CD14-positive monocyte (primary cell): ENCODE data around the gene HHIP. TPM values are rescaled to one million over a fixed set of nuclear protein-coding genes. Genes with fewer than 3 reads are reported as not detected.

Experiments used
- DNase-seq, 3 donors: peaks; one replicate each; pipeline ENCODE4 v3.0.0-alpha.2; 2011 to 2022
- H2AFZ ChIP-seq: 2 replicates; pipeline ENCODE4 v1.6.0; 2012; ENCODE audit warnings: mild to moderate bottlenecking, low read depth, low read length, inconsistent platforms; ENCODE audit not compliant: insufficient read depth, poor library complexity, severe bottlenecking
- H3K27ac ChIP-seq, 2 donors: 1 replicate in 1 of 2; 2 replicates in 1 of 2; pipeline ENCODE4 v1.5.1; 2012 to 2013; ENCODE audit warnings: low read length in 2 of 2, control low read depth in 1 of 2, inconsistent platforms in 1 of 2, low read depth in 1 of 2, mild to moderate bottlenecking in 1 of 2
- H3K27me3 ChIP-seq, 2 donors: one replicate each; pipeline versions ENCODE4 v1.6.0 to v1.6.1; 2011 to 2013; ENCODE audit warnings: low read length in 2 of 2; ENCODE audit not compliant: control insufficient read depth in 2 of 2, insufficient read depth in 2 of 2
- H3K36me3 ChIP-seq, 2 donors: replicated peaks in 1 of 2; 1 replicate in 1 of 2; 2 replicates in 1 of 2; pipeline versions ENCODE4 v1.5.1 to v1.6.1; 2012 to 2013; ENCODE audit warnings: low read length in 2 of 2, control low read depth in 1 of 2, inconsistent platforms in 1 of 2, mild to moderate bottlenecking in 1 of 2; ENCODE audit not compliant: insufficient read depth in 2 of 2, control insufficient read depth in 1 of 2
- H3K4me1 ChIP-seq, 2 donors: 1 replicate in 1 of 2; 2 replicates in 1 of 2; pipeline versions ENCODE4 v1.5.1 to v1.6.1; 2012 to 2013; ENCODE audit warnings: low read length in 2 of 2, control low read depth in 1 of 2, inconsistent platforms in 1 of 2, mild to moderate bottlenecking in 1 of 2, moderate library complexity in 1 of 2; ENCODE audit not compliant: insufficient read depth in 2 of 2, control insufficient read depth in 1 of 2
- H3K4me2 ChIP-seq: replicated peaks from 2 replicates; pipeline ENCODE3; 2012; ENCODE audit warnings: low read length, moderate library complexity, mild to moderate bottlenecking; ENCODE audit not compliant: poor library complexity, severe bottlenecking; ENCODE audit errors: extremely low read depth
- H3K4me3 ChIP-seq, 3 experiments: fragments of 200-600 bp in 1 of 3; sonication (generic) in 1 of 3; replicated peaks in 1 of 3; 1 replicate in 2 of 3; 2 replicates in 1 of 3; pipeline ENCODE4 v1.5.1; 2011 to 2013; ENCODE audit warnings: low read length in 3 of 3, mild to moderate bottlenecking in 3 of 3, control low read depth in 2 of 3, low read depth in 2 of 3, inconsistent platforms in 1 of 3, moderate library complexity in 1 of 3
- H3K79me2 ChIP-seq: 2 replicates; pipeline ENCODE4 v1.6.0; 2012; ENCODE audit warnings: mild to moderate bottlenecking, control low read depth, inconsistent platforms, low read length, moderate library complexity; ENCODE audit not compliant: insufficient read depth
- H3K9ac ChIP-seq: 2 replicates; pipeline ENCODE4 v1.6.0; 2017; ENCODE audit warnings: low read length, mild to moderate bottlenecking; ENCODE audit not compliant: insufficient read depth, poor library complexity, severe bottlenecking
- H3K9me3 ChIP-seq, 2 donors: replicated peaks in 1 of 2; 1 replicate in 1 of 2; 2 replicates in 1 of 2; pipeline versions ENCODE4 v1.5.1 to v1.6.1; 2012 to 2013; ENCODE audit warnings: low read length in 2 of 2, control low read depth in 1 of 2; ENCODE audit not compliant: control insufficient read depth in 1 of 2, insufficient read depth in 1 of 2
- H4K20me1 ChIP-seq: 2 replicates; pipeline ENCODE4 v1.6.0; 2012; ENCODE audit warnings: mild to moderate bottlenecking, low read length, control low read depth, moderate library complexity; ENCODE audit not compliant: insufficient read depth
- H3K27ac Mint-ChIP-seq, 7 donors: one replicate each; pipeline ENCODE4 v1.8.0; 2020; ENCODE audit warnings: mild to moderate bottlenecking in 7 of 7, mixed read lengths in 7 of 7, moderate library complexity in 6 of 7, inconsistent platforms in 2 of 7
- H3K27me3 Mint-ChIP-seq, 3 donors: one replicate each; pipeline ENCODE4 v1.8.0; 2021 to 2022; ENCODE audit warnings: low read depth in 3 of 3, mild to moderate bottlenecking in 3 of 3, mixed read lengths in 3 of 3, moderate library complexity in 3 of 3, inconsistent platforms in 1 of 3
- H3K36me3 Mint-ChIP-seq, 2 donors: one replicate each; pipeline ENCODE4 v1.8.0; 2020; ENCODE audit warnings: mixed read lengths in 2 of 2, inconsistent platforms in 1 of 2, mild to moderate bottlenecking in 1 of 2
- H3K4me1 Mint-ChIP-seq: one replicate; pipeline ENCODE4 v1.8.0; 2020; ENCODE audit warnings: mild to moderate bottlenecking, mixed read lengths
- H3K4me3 Mint-ChIP-seq, 2 donors: one replicate each; pipeline ENCODE4 v1.8.0; 2020; ENCODE audit warnings: mild to moderate bottlenecking in 2 of 2, mixed read lengths in 2 of 2, moderate library complexity in 1 of 2
- H3K9me3 Mint-ChIP-seq, 7 donors: one replicate each; pipeline ENCODE4 v1.8.0; 2020 to 2022; ENCODE audit warnings: mixed read lengths in 7 of 7, mild to moderate bottlenecking in 6 of 7, moderate library complexity in 6 of 7, inconsistent platforms in 2 of 7
- WGBS: methylation state at CpG from one replicate; pipeline ENCODE4 v1.1.5; 2013; ENCODE audit warnings: missing lambda C conversion rate; ENCODE audit not compliant: insufficient coverage; 5-methylcytosine and 5-hydroxymethylcytosine counted together
- intact Hi-C, 2 donors: fragments of 100-400 bp; cut with micrococcal nuclease; formaldehyde crosslinking; loops; one replicate each; pipeline versions ENCODE4 v1.15.0 to v1.15.1; 2023
- polyA plus RNA-seq, 3 donors: library from polyadenylated mRNA; depleted of rRNA in 1 of 3; unstranded in 2 of 3; stranded (reverse) in 1 of 3; fragments of 300-500 nt in 2 of 3; fragments of >200 nt in 1 of 3; fragmentation: Illumina TruSeq in 2 of 3; gene quantifications; 1 replicate in 2 of 3; 2 replicates in 1 of 3; pipeline ENCODE4 v1.2.3, GENCODE V29; 2012 to 2021
- TF ChIP-seq, protein P1 (sequence below): fragments of 200-600 bp; IDR thresholded peaks from one replicate; pipeline ENCODE4 v1.8.0; 2022; ENCODE audit warnings: antibody characterized with exemption, mild to moderate bottlenecking

HHIP gene
- polyA plus RNA-seq, 3 donors, result not detected

DNA sequence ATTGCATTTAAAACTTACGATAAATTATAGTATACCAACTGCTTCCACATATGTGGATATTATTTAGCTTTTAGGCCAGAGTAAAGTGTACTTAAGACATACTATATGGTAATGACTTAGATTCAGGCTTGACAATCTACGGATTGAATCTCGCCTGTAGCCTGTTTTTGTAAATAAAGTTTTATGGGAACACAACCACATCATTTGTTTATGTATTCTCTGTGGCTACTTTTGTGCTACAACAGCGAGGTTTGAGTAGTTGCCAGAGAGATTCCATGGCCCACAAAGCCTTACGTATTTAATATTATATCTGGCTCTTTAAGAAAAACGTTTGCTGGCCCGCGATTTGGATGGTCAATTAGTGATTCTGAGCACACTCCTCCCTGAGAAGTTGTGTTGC is 37.6 kb downstream of the HHIP start:
- no peak overlapping the region for H3K9ac ChIP-seq
- H3K4me2 ChIP-seq, result no peak overlapping the region
- Mint-ChIP-seq H3K9me3 (peaks cover 0 to 5% (median 3%) of the 10 kb centered on the region in 7 donors), H3K4me3 (no peak overlapping the region), H3K4me1 (no peaks in the 10 kb centered on the region), H3K36me3 (no peaks in the 10 kb centered on the region), H3K27me3 (no peaks in the 10 kb centered on the region), H3K27ac (no peak overlapping the region)
- no peaks in the 10 kb centered on the region for H3K27me3 ChIP-seq
- H2AFZ ChIP-seq, result no peak overlapping the region
- no peak overlapping the region for H3K27ac ChIP-seq
- no peaks in the 10 kb centered on the region for H3K79me2 ChIP-seq
- no peaks in the 10 kb centered on the region for H3K4me1 ChIP-seq
- TF ChIP-seq, protein P1, sequence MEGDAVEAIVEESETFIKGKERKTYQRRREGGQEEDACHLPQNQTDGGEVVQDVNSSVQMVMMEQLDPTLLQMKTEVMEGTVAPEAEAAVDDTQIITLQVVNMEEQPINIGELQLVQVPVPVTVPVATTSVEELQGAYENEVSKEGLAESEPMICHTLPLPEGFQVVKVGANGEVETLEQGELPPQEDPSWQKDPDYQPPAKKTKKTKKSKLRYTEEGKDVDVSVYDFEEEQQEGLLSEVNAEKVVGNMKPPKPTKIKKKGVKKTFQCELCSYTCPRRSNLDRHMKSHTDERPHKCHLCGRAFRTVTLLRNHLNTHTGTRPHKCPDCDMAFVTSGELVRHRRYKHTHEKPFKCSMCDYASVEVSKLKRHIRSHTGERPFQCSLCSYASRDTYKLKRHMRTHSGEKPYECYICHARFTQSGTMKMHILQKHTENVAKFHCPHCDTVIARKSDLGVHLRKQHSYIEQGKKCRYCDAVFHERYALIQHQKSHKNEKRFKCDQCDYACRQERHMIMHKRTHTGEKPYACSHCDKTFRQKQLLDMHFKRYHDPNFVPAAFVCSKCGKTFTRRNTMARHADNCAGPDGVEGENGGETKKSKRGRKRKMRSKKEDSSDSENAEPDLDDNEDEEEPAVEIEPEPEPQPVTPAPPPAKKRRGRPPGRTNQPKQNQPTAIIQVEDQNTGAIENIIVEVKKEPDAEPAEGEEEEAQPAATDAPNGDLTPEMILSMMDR, result no peak
- H4K20me1 ChIP-seq, result no peaks in the 10 kb centered on the region
- no peak for DNase-seq
- H3K4me3 ChIP-seq, result no peak overlapping the region
- intact Hi-C loops, result no loop called here
- 100% methylated on average over 5 of the region's 8 CpGs for WGBS
- H3K36me3 ChIP-seq, result no peaks in the 10 kb centered on the region
- H3K9me3 ChIP-seq, result no peaks in the 10 kb centered on the region

DNA sequence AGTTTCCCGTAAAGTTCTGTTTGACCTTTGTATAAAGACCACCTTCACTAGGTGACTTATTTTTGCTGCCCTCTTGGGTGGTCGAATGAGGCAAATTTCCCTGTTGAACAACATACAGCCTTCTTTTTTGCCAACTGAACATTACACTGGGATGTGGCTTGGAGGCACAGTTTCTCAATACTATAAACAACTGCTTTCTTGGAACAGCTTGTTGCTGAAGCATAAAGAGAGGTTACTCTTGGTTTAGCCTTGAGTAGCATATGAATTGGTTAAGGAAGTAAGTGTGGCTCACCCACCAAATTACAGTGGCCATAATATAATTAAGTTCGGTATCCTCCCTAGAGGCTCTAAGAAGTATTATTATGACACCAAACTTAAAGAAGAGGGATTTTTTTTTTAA is 40.0 kb downstream of the HHIP start:
- Histone ChIP-seq H3K4me1 (no peaks in the 10 kb centered on the region), H2AFZ (no peak overlapping the region), H3K36me3 (no peaks in the 10 kb centered on the region), H3K79me2 (no peaks in the 10 kb centered on the region), H3K9me3 (no peaks in the 10 kb centered on the region), H3K4me2 (no peak overlapping the region), H3K27me3 (no peaks in the 10 kb centered on the region), H3K4me3 (no peak overlapping the region), H3K9ac (no peak overlapping the region), H4K20me1 (no peaks in the 10 kb centered on the region), H3K27ac (no peak overlapping the region)
- Mint-ChIP-seq H3K4me1 (no peaks in the 10 kb centered on the region), H3K27me3 (no peaks in the 10 kb centered on the region), H3K27ac (no peak overlapping the region), H3K9me3 (peaks cover 0 to 3% (median 0%) of the 10 kb centered on the region in 7 donors), H3K4me3 (no peak overlapping the region), H3K36me3 (no peaks in the 10 kb centered on the region)
- 100% methylated on average over 1 of the region's 3 CpGs for WGBS
- no peak for DNase-seq
- intact Hi-C loops, result no loop called here
- TF ChIP-seq, protein P1, result no peak
